A549 (cell line): ENCODE data around the gene RPS6KB1.
"Not testable (repeated sequence)": the region's sequence is repeated elsewhere in the genome, so short reads cannot be mapped to it uniquely, and the experiment has no call there.

Source experiments
- BHLHE40 ChIP-seq: IDR thresholded peaks from 2 replicates; pipeline ENCODE4 v1.6.1; 2012; ENCODE audit warnings: low read depth, low read length, inconsistent platforms
- CEBPB ChIP-seq, 2 experiments: fragments of >200 bp in 1 of 2; sonication (Bioruptor Twin) in 1 of 2; formaldehyde crosslinking in 1 of 2; IDR thresholded peaks; 2 replicates each; pipeline ENCODE4 v1.6.1; 2012 to 2016
- CHD2 ChIP-seq: fragments of 150-350 bp; IDR thresholded peaks from 2 replicates; pipeline ENCODE4 v1.6.1; 2014; ENCODE audit warnings: low read length; ENCODE audit not compliant: partially characterized antibody
- EP300 ChIP-seq, 2 experiments: fragments of >200 bp; sonication (Bioruptor Twin); formaldehyde crosslinking; IDR thresholded peaks; 2 replicates in 1 of 2; 3 replicates in 1 of 2; pipeline ENCODE4 v1.6.1; 2016 to 2017
- GATA3 ChIP-seq: IDR thresholded peaks from 2 replicates; pipeline ENCODE4 v1.6.1; 2012; ENCODE audit warnings: borderline replicate concordance
- HOXB13 ChIP-seq: fragments of 250-450 bp; sonication (Bioruptor Pico); IDR thresholded peaks from 2 replicates; pipeline ENCODE4 v1.5.0; 2020; ENCODE audit warnings: low read depth, mild to moderate bottlenecking, moderate library complexity
- KDM1A ChIP-seq: fragments of 200-600 bp; sonication (generic); IDR thresholded peaks from 2 replicates; pipeline ENCODE4 v1.6.1; 2016; ENCODE audit warnings: low read depth, mild to moderate bottlenecking
- PBX3 ChIP-seq: IDR thresholded peaks from 2 replicates; pipeline ENCODE4 v1.6.1; 2012
- POLR2A ChIP-seq: IDR thresholded peaks from 2 replicates; pipeline ENCODE4 v1.6.1; 2012; ENCODE audit warnings: mild to moderate bottlenecking, low read length
- RNF2 ChIP-seq: fragments of 200-600 bp; sonication (generic); IDR thresholded peaks from 2 replicates; pipeline ENCODE4 v1.6.1; 2016; ENCODE audit warnings: low read depth, mild to moderate bottlenecking, antibody characterized with exemption, moderate library complexity, borderline replicate concordance
- USF2 ChIP-seq: fragments of 450-650 bp; IDR thresholded peaks from 2 replicates; pipeline ENCODE4 v1.6.1; 2014; ENCODE audit warnings: antibody characterized with exemption
- TF ChIP-seq, protein P1 (sequence below): fragments of >200 bp; sonication (Bioruptor Twin); formaldehyde crosslinking; IDR thresholded peaks from 3 replicates; pipeline ENCODE4 v1.5.1; 2016
- TF ChIP-seq, protein P2 (sequence below): IDR thresholded peaks from 2 replicates; pipeline ENCODE4 v1.6.1; 2012

GRCh38 chr17:59959574-59959973 is 66.7 kb downstream of the RPS6KB1 start:
- TF ChIP-seq, protein P1, sequence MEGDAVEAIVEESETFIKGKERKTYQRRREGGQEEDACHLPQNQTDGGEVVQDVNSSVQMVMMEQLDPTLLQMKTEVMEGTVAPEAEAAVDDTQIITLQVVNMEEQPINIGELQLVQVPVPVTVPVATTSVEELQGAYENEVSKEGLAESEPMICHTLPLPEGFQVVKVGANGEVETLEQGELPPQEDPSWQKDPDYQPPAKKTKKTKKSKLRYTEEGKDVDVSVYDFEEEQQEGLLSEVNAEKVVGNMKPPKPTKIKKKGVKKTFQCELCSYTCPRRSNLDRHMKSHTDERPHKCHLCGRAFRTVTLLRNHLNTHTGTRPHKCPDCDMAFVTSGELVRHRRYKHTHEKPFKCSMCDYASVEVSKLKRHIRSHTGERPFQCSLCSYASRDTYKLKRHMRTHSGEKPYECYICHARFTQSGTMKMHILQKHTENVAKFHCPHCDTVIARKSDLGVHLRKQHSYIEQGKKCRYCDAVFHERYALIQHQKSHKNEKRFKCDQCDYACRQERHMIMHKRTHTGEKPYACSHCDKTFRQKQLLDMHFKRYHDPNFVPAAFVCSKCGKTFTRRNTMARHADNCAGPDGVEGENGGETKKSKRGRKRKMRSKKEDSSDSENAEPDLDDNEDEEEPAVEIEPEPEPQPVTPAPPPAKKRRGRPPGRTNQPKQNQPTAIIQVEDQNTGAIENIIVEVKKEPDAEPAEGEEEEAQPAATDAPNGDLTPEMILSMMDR: not testable (repeated sequence)
- not testable (repeated sequence) for TF ChIP-seq KDM1A; RNF2; POLR2A; GATA3; CEBPB (IDR thresholded peaks at IDR 0.05); PBX3; EP300 (IDR thresholded peaks at IDR 0.05); BHLHE40; USF2; CHD2; HOXB13
- TF ChIP-seq, protein P2, sequence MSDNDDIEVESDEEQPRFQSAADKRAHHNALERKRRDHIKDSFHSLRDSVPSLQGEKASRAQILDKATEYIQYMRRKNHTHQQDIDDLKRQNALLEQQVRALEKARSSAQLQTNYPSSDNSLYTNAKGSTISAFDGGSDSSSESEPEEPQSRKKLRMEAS: not testable (repeated sequence)
